ENCODE measurements around the gene OTUD4. TPM values are rescaled to one million over a fixed set of nuclear protein-coding genes. Genes with fewer than 3 reads are reported as not detected.

OTUD4 gene
- total RNA-seq, 1 experiment from 2014 or later = 44.2 TPM

GRCh38 chr4:145216535-145216934, 36.1 kb upstream of the OTUD4 start:
- POLR2A ChIA-PET (ENCODE audit: low non-redundant PET) = no interaction called here
- Histone ChIP-seq H3K27ac (ENCODE audit: low read depth, low read length, poor library complexity, severe bottlenecking) (no peak overlapping the region), H3K4me3 (ENCODE audit: low read depth, low read length, poor library complexity, severe bottlenecking) (no peak overlapping the region), H3K36me3 (ENCODE audit: insufficient read depth, low read length, poor library complexity, severe bottlenecking) (no peaks in the 10 kb centered on the region), H3K4me1 (ENCODE audit: insufficient read depth, low read length, poor library complexity, severe bottlenecking) (no peaks in the 10 kb centered on the region), H3K27me3 (replicated peaks; ENCODE audit: insufficient read depth, low read depth, low read length, poor library complexity) (no peaks in the 10 kb centered on the region), H3K9me3 (ENCODE audit: low read depth, low read length, poor library complexity, severe bottlenecking) (no peaks in the 10 kb centered on the region)
- intact Hi-C loops (cut with micrococcal nuclease; ENCODE audit: unreplicated experiment) = loop anchor here (1.0 to 10.0 kb wide), 3 partner anchors 393 to 1042 kb away; no protein-coding TSS in a partner anchor
- no TSS peak for BruUV-seq (replicated peaks)
- peak; percentile 37 for DNase-seq (ENCODE audit: low spot score)
- TF ChIP-seq EZH2 (IDR thresholded peaks at IDR 0.05; ENCODE audit: borderline replicate concordance, low read depth, low read length, poor library complexity, severe bottlenecking) = no peak
- TF ChIP-seq CTCF (conservative IDR thresholded peaks at IDR 0.05; ENCODE audit: low read depth, low read length) = peak; percentile 65
- CTCF ChIA-PET = interaction anchor here (0.5 to 1.3 kb wide), 3 partner anchors 11 to 401 kb away, joined by 3 to 8 read pairs (median 4); no protein-coding TSS in a partner anchor

GRCh38 chr4:145213245-145213644, 32.9 kb upstream of the OTUD4 start:
- Histone ChIP-seq H3K4me3 (ENCODE audit: low read depth, low read length, poor library complexity, severe bottlenecking) (no peak overlapping the region), H3K9me3 (ENCODE audit: low read depth, low read length, poor library complexity, severe bottlenecking) (no peaks in the 10 kb centered on the region), H3K36me3 (ENCODE audit: insufficient read depth, low read length, poor library complexity, severe bottlenecking) (no peaks in the 10 kb centered on the region), H3K27me3 (replicated peaks; ENCODE audit: insufficient read depth, low read depth, low read length, poor library complexity) (no peaks in the 10 kb centered on the region), H3K27ac (ENCODE audit: low read depth, low read length, poor library complexity, severe bottlenecking) (no peak overlapping the region), H3K4me1 (ENCODE audit: insufficient read depth, low read length, poor library complexity, severe bottlenecking) (no peaks in the 10 kb centered on the region)
- ChIA-PET CTCF (no interaction called here), POLR2A (ENCODE audit: low non-redundant PET) (no interaction called here)
- intact Hi-C loops (cut with micrococcal nuclease; ENCODE audit: unreplicated experiment) = loop anchor here (10.0 kb wide), 1 partner anchor 1038 kb away; no protein-coding TSS in a partner anchor
- TF ChIP-seq EZH2 (IDR thresholded peaks at IDR 0.05; ENCODE audit: borderline replicate concordance, low read depth, low read length, poor library complexity, severe bottlenecking) = no peak
- TF ChIP-seq CTCF (conservative IDR thresholded peaks at IDR 0.05; ENCODE audit: low read depth, low read length) = no peak
- BruUV-seq (replicated peaks) = no TSS peak
- no peak for DNase-seq (ENCODE audit: low spot score)

GRCh38 chr4:145207934-145208333, 27.5 kb upstream of the OTUD4 start:
- no peaks in the 10 kb centered on the region for H3K4me1 ChIP-seq (ENCODE audit: insufficient read depth, low read length, poor library complexity, severe bottlenecking)
- DNase-seq (ENCODE audit: low spot score) = no peak
- BruUV-seq (replicated peaks) = no TSS peak
- no peaks in the 10 kb centered on the region for H3K36me3 ChIP-seq (ENCODE audit: insufficient read depth, low read length, poor library complexity, severe bottlenecking)
- no peaks in the 10 kb centered on the region for H3K27me3 ChIP-seq (replicated peaks; ENCODE audit: insufficient read depth, low read depth, low read length, poor library complexity)
- no peak overlapping the region for H3K4me3 ChIP-seq (ENCODE audit: low read depth, low read length, poor library complexity, severe bottlenecking)
- intact Hi-C loops (cut with micrococcal nuclease; ENCODE audit: unreplicated experiment) = no loop called here
- TF ChIP-seq EZH2 (IDR thresholded peaks at IDR 0.05; ENCODE audit: borderline replicate concordance, low read depth, low read length, poor library complexity, severe bottlenecking) = no peak
- TF ChIP-seq CTCF (conservative IDR thresholded peaks at IDR 0.05; ENCODE audit: low read depth, low read length) = no peak
- H3K27ac ChIP-seq (ENCODE audit: low read depth, low read length, poor library complexity, severe bottlenecking) = no peak overlapping the region
- H3K9me3 ChIP-seq (ENCODE audit: low read depth, low read length, poor library complexity, severe bottlenecking) = no peaks in the 10 kb centered on the region
- ChIA-PET POLR2A (ENCODE audit: low non-redundant PET) (no interaction called here), CTCF (no interaction called here)
